Colonic mucosa (tissue), 4 donors: ENCODE measurements around the gene ZP2. TPM values are rescaled to one million over a fixed set of nuclear protein-coding genes. Genes with fewer than 3 reads are reported as not detected.
"Not testable (repeated sequence)": the region's sequence is repeated elsewhere in the genome, so short reads cannot be mapped to it uniquely, and the experiment has no call there.

Experiments
- DNase-seq: peaks from one replicate; pipeline ENCODE4 v3.0.0-alpha.2; 2020
- H3K27ac ChIP-seq: fragments of 200-600 bp; one replicate; pipeline ENCODE4 v1.8.0; 2021
- H3K27me3 ChIP-seq: fragments of 200-600 bp; one replicate; pipeline ENCODE4 v1.8.0; 2021
- H3K36me3 ChIP-seq: fragments of 200-600 bp; one replicate; pipeline ENCODE4 v1.8.0; 2021
- H3K4me1 ChIP-seq: fragments of 200-600 bp; one replicate; pipeline ENCODE4 v1.8.0; 2021; ENCODE audit warnings: mild to moderate bottlenecking
- H3K4me3 ChIP-seq: fragments of 200-600 bp; one replicate; pipeline ENCODE4 v1.8.0; 2021
- H3K9ac ChIP-seq, 2 donors: one replicate each; pipeline ENCODE4 v1.7.0; 2013; ENCODE audit warnings: control low read depth in 2 of 2, low read depth in 2 of 2, low read length in 2 of 2
- H3K9me3 ChIP-seq: fragments of 200-600 bp; one replicate; pipeline ENCODE4 v1.8.0; 2021
- intact Hi-C: fragments of 100-400 bp; cut with DNase I; formaldehyde crosslinking; loops from one replicate; pipeline ENCODE4 v1.14.1; 2022
- total RNA-seq, 2 donors: library from RNA; stranded (reverse); fragmentation: NEBNext Ultra II Directional in 1 of 2; extraction: Animal tissue kit (Norgen Biotek cat#: 25700) in 1 of 2; gene quantifications; one replicate each; pipeline ENCODE4 v1.2.1, GENCODE V29; 2021
- TF ChIP-seq, protein P1 (sequence below): fragments of 200-600 bp; IDR thresholded peaks from one replicate; pipeline ENCODE4 v1.8.0; 2022; ENCODE audit warnings: antibody characterized with exemption, mild to moderate bottlenecking
- donor health status: healthy.
- donor health status: DM: no; HTN: no; CAD: no.
- donor health status: DM: no; HTN: no; CAD: no.

ZP2 gene
- total RNA-seq, 2 donors from 2014 or later: 0.25 to 0.27 TPM

DNA sequence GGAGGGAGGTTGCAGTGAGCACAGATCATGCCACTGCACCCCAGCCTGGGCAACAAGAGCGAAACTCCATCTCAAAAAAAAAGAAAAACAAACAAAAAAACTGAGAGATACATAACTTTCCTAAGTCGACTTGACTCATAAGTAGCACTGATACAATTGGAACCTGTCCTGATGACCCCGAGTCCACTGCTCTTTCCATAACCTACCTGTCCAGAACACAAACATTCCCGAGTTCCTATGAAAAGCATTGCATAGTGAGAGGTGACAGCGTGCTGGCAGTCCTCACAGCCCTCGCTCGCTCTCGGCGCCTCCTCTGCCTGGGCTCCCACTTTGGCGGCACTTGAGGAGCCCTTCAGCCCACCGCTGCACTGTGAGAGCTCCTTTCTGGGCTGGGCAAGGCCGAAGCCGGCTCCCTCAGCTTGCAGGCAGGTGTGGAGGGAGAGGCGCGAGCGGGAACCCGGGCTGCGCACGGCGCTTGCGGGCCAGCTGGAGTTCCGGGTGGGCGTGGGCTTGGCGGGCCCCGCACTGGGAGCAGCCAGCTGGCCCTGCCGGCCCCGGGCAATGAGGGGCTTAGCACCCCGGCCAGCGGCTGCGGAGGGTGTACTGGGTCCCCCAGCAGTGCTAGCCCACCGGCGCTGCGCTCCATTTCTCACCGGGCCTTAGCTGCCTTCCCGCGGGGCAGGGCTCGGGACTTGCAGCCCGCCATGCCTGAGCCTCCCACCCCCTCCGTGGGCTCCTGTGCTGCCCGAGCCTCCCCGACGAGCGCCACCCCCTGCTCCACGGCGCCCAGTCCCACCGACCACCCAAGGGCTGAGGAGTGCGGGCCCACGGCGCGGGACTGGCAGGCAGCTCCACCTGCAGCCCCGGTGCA, 59.0 kb downstream of the ZP2 start:
- not testable (repeated sequence) for DNase-seq

GRCh38 chr16:21150375-21151001, 60.9 kb downstream of the ZP2 start, which contains the start of gene DNAH3:
DNAH3 (minus strand) TSS chr16:21150846; CDS start chr16:21150319, 527 bp downstream.
- Histone ChIP-seq H3K9me3 (no peaks in the 10 kb centered on the region), H3K27ac (no peak within 1 kb of the TSS), H3K36me3 (no peaks in the 10 kb centered on the region), H3K9ac (peak within 1 kb of the TSS in 1 of 2 donors; percentile 5), H3K27me3 (no peaks in the 10 kb centered on the region), H3K4me3 (no peak within 1 kb of the TSS), H3K4me1 (no peaks in the 10 kb centered on the region)
- TF ChIP-seq, protein P1, sequence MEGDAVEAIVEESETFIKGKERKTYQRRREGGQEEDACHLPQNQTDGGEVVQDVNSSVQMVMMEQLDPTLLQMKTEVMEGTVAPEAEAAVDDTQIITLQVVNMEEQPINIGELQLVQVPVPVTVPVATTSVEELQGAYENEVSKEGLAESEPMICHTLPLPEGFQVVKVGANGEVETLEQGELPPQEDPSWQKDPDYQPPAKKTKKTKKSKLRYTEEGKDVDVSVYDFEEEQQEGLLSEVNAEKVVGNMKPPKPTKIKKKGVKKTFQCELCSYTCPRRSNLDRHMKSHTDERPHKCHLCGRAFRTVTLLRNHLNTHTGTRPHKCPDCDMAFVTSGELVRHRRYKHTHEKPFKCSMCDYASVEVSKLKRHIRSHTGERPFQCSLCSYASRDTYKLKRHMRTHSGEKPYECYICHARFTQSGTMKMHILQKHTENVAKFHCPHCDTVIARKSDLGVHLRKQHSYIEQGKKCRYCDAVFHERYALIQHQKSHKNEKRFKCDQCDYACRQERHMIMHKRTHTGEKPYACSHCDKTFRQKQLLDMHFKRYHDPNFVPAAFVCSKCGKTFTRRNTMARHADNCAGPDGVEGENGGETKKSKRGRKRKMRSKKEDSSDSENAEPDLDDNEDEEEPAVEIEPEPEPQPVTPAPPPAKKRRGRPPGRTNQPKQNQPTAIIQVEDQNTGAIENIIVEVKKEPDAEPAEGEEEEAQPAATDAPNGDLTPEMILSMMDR: no peak
- no peak for DNase-seq
- intact Hi-C loops: loop anchor here (10.0 kb wide), 1 partner anchor 1174 kb away; no protein-coding TSS in a partner anchor

More for the DNA sequence above, 59.0 kb downstream of the ZP2 start:
- H3K27ac ChIP-seq, H3K9me3 ChIP-seq, H3K4me1 ChIP-seq, H3K27me3 ChIP-seq, H3K9ac ChIP-seq, H3K4me3 ChIP-seq, H3K36me3 ChIP-seq: not testable (repeated sequence)
- intact Hi-C loops: loop anchor here (10.0 kb wide), 1 partner anchor 1172 kb away; no protein-coding TSS in a partner anchor

Other genes starting within 250 kb of the ZP2 start
- gene DNAH3, start 60.7 kb downstream of the ZP2 start, total RNA-seq: 1 to 10 TPM; 4.2 to 5.1 TPM
- gene LDAF1, start 52.9 kb downstream of the ZP2 start, total RNA-seq: 10 to 100 TPM; 25.6 to 58.2 TPM
- 10 to 100 TPM; 41.3 to 62.9 TPM for gene ANKS4B, start 22.1 kb upstream of the ZP2 start, total RNA-seq
- gene CRYM, start 66.7 kb upstream of the ZP2 start, total RNA-seq: 10 to 100 TPM; 10.4 to 14.0 TPM